Esophagus squamous epithelium (tissue), 5 donors: ENCODE results near the gene ECE1. TPM values are rescaled to one million over a fixed set of nuclear protein-coding genes. Genes with fewer than 3 reads are reported as not detected.
"Not testable (repeated sequence)": the region's sequence is repeated elsewhere in the genome, so short reads cannot be mapped to it uniquely, and the experiment has no call there.

Experiments used
- DNase-seq: peaks from one replicate; lab custom pipeline; 2025; lab: John Stamatoyannopoulos, UW
- H3K27ac ChIP-seq, 4 donors: fragments of 200-600 bp; sonication (generic); one replicate each; pipeline ENCODE4 v1.5.1; 2016 to 2019; ENCODE audit warnings: mild to moderate bottlenecking in 1 of 4
- H3K27me3 ChIP-seq, 4 donors: fragments of 200-600 bp; sonication (generic); 1 replicate in 3 of 4; 2 replicates in 1 of 4; pipeline versions ENCODE4 v1.5.1 to v1.6.0; 2017 to 2021; ENCODE audit warnings: antibody characterized with exemption in 1 of 4
- H3K36me3 ChIP-seq, 3 donors: fragments of 200-600 bp; sonication (generic); one replicate each; pipeline ENCODE4 v1.5.1; 2016 to 2019
- H3K4me1 ChIP-seq, 3 donors: fragments of 200-600 bp; sonication (generic); one replicate each; pipeline ENCODE4 v1.5.1; 2017 to 2019
- H3K4me3 ChIP-seq, 4 donors: fragments of 200-600 bp; sonication (generic); 1 replicate in 3 of 4; 2 replicates in 1 of 4; pipeline ENCODE4 v1.5.1; 2016 to 2019; ENCODE audit warnings: mild to moderate bottlenecking in 2 of 4, moderate library complexity in 1 of 4
- H3K9me3 ChIP-seq, 3 donors: fragments of 200-600 bp; sonication (generic); one replicate each; pipeline ENCODE4 v1.5.1; 2016 to 2019
- CTCF ChIP-seq, 6 experiments: fragments of 450-650 bp in 4 of 6; fragments of 200-600 bp in 2 of 6; sonication (generic) in 2 of 6; IDR thresholded peaks; one replicate each; pipeline ENCODE4 v1.5.1; 2016 to 2019; ENCODE audit warnings: antibody characterized with exemption in 6 of 6, mild to moderate bottlenecking in 4 of 6, moderate library complexity in 4 of 6
- POLR2A ChIP-seq, 4 donors: fragments of 450-650 bp; IDR thresholded peaks; one replicate each; pipeline ENCODE4 v1.6.1; 2017; ENCODE audit warnings: antibody characterized with exemption in 4 of 4, mild to moderate bottlenecking in 4 of 4, moderate library complexity in 3 of 4
- WGBS, 2 donors: methylation state at CpG; one replicate each; pipeline ENCODE4 v1.1.5; 2018; 5-methylcytosine and 5-hydroxymethylcytosine counted together
- intact Hi-C: fragments of 100-400 bp; cut with DNase I; formaldehyde crosslinking; loops from one replicate; pipeline ENCODE4 v1.15.0; 2022
- total RNA-seq, 4 donors: library from RNA; depleted of rRNA; stranded (reverse); fragments of >200 nt; gene quantifications; one replicate each; pipeline ENCODE4 v1.1.0, GENCODE V29; 2016
- donor health status: DM: yes; HTN: yes; CAD: no.

ECE1 gene
- total RNA-seq, 4 donors from 2014 or later = 11.3 to 42.2 (median 24.1) TPM

DNA sequence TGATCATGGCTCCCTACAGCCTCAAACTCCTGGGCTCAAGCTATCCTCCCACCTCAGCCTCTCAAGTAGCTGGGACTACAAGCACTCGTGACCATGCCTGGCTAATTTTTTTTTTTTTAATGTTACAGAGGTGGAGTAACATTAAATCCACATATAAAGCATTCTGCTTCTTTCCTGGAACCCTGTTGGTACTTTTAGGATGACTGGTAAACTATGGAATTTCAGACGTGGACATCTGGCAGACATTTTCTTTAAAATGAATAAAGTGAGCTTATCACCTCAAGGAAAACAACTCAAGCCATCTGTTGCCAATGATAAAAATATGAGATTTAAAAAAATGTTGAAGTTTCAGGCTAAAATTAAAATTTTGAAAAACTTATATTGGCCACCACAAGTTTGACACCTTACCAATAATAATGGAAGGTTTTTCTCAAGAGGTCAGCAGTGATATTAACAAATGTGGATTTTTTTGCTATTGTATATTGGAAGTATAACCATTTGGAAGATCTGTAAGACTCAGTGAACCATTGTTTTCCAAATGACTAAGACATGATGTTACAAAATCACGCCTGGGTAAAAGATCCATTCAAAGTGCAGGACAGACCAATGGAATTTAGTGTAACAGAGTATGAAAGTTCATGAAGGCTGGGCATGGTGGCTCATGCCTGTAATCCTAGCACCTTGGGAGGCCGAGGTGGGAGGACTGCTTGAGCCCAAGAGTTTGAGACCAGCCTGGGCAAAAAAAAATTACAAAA lies 60.8 kb downstream of the ECE1 start:
- Histone ChIP-seq H3K4me3 (no peak overlapping the region), H3K9me3 (no peaks in the 10 kb centered on the region), H3K36me3 (peaks cover 5 to 98% (median 57%) of the 10 kb centered on the region in 3 donors), H3K27me3 (no peaks in the 10 kb centered on the region), H3K27ac (no peak overlapping the region), H3K4me1 (no peaks in the 10 kb centered on the region)
- WGBS, 2 donors = 65 to 82% methylated on average over 4 of the region's 4 CpGs
- TF ChIP-seq CTCF (IDR thresholded peaks at IDR 0.05) = no peak
- DNase-seq = no peak
- intact Hi-C loops = no loop called here

DNA sequence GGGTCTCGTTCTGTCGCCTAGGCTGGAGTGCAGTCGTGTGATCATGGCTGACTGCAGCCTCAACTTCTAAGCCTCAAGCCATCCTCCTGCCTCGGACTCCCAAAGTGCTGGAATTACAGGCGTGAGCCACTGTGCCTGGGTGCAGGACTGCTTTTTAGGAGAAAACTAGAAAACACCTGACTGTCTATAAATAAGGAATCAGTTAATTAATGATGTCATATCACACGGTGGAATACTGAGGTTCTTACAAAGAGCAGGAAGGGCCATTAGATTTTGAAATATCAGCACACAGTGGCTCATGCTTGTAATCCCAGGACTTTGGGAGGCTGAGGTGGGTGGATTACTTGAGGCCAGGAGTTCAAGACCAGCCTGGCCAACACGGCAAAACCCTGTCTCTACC lies 62.0 kb downstream of the ECE1 start:
- peaks cover 5 to 98% (median 47%) of the 10 kb centered on the region in 3 donors for H3K36me3 ChIP-seq
- intact Hi-C loops = not testable (repeated sequence)
- WGBS, 2 donors = 81 to 85% methylated on average over 2 to 5 of the region's 7 CpGs

DNA sequence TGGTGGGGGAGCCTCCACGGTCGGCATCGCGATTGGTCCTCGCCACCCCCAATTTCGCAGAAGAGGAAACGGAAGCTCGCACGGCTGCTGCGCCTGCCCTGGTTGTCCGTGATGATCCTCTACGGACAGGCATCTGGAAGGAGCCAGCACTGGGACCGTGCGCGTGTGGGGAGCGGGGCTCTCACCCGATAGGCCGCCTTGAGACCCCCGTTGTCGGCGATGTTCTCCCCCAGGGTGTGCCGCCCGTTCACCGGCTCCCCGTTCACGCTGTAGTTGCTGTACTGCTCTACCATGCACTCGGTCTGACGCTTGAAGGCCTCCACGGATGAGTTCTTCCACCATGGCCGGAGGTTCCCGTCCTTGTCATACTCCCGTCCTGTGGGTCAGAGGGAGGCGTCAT lies 65.2 kb downstream of the ECE1 start:
- Histone ChIP-seq H3K4me1 (no peaks in the 10 kb centered on the region), H3K27me3 (no peaks in the 10 kb centered on the region), H3K27ac (no peak overlapping the region), H3K9me3 (no peaks in the 10 kb centered on the region), H3K4me3 (no peak overlapping the region), H3K36me3 (peaks cover 16 to 98% (median 57%) of the 10 kb centered on the region in 3 donors)
- intact Hi-C loops = no loop called here
- no peak for TF ChIP-seq CTCF (IDR thresholded peaks at IDR 0.05)
- TF ChIP-seq POLR2A (IDR thresholded peaks at IDR 0.05) = no peak
- DNase-seq = no peak
- 96 to 98% methylated on average over 9 to 16 of the region's 33 CpGs for WGBS, 2 donors

More for the DNA sequence above, 62.0 kb downstream of the ECE1 start:
- H3K27me3 ChIP-seq, H3K9me3 ChIP-seq, DNase-seq, H3K27ac ChIP-seq, H3K4me3 ChIP-seq, H3K4me1 ChIP-seq: not testable (repeated sequence)

- peaks cover 16 to 89% (median 43%) of the 10 kb centered on the region in 3 donors for H3K36me3 ChIP-seq
- no peaks in the 10 kb centered on the region for H3K27me3 ChIP-seq
- no peaks in the 10 kb centered on the region for H3K4me1 ChIP-seq
- no peaks in the 10 kb centered on the region for H3K9me3 ChIP-seq
- H3K27ac ChIP-seq = no peak overlapping the region
- TF ChIP-seq POLR2A (IDR thresholded peaks at IDR 0.05) (no peak), CTCF (IDR thresholded peaks at IDR 0.05) (no peak)
- intact Hi-C loops = no loop called here
- no peak overlapping the region for H3K4me3 ChIP-seq
- 76 to 81% methylated on average over 6 of the region's 7 CpGs for WGBS, 2 donors
- no peak for DNase-seq
Observed at GRCh38 chr1:21220815-21221214, 69.4 kb downstream of the ECE1 start.

DNA sequence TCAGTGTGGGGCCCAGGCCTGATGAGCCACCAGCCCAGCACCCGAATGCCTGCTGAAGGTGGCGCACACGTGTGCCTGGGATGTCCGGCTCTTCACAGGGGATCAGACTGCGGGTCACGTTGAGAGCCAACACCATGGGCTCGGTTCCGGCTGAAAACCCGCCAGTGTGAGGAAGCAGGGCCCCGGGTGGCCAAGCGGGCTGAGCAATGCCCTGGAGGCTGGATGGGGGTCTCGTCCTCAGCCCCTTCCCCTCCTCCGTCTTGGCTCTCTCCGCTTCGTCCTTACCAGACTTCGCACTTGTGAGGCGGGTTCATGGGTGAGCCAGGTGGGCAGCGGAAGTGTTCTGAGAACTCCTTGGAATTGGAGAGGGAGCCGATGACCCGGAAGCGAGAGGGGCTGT lies 70.6 kb downstream of the ECE1 start:
- no peak overlapping the region for H3K27ac ChIP-seq
- H3K9me3 ChIP-seq = no peaks in the 10 kb centered on the region
- 85 to 89% methylated on average over 16 to 20 of the region's 21 CpGs for WGBS, 2 donors
- TF ChIP-seq CTCF (IDR thresholded peaks at IDR 0.05) (no peak), POLR2A (IDR thresholded peaks at IDR 0.05) (no peak)
- intact Hi-C loops = no loop called here
- DNase-seq = no peak
- no peak overlapping the region for H3K4me3 ChIP-seq
- no peaks in the 10 kb centered on the region for H3K4me1 ChIP-seq
- H3K27me3 ChIP-seq = no peaks in the 10 kb centered on the region
- H3K36me3 ChIP-seq = peaks cover 11 to 77% (median 33%) of the 10 kb centered on the region in 3 donors
